GM12878 (cell line): ENCODE data around the gene EPB41L2. TPM values are rescaled to one million over a fixed set of nuclear protein-coding genes. Genes with fewer than 3 reads are reported as not detected.

ENCODE experiments used
- ATAC-seq: fragments of 200-7000 bp; cut with Tn5 transposase; 3 replicates; pipeline ENCODE4 v1.9.1; 2020; ENCODE audit warnings: mild to moderate bottlenecking, moderate library complexity
- BruUV-seq: library from RNA; stranded (reverse); fragments of 400-500 nt; replicated peaks from 2 replicates; lab custom pipeline; 2021; lab: Mats Ljungman, UMichigan
- CTCF ChIA-PET: fragments of 300-600 bp; sonication (Branson Sonifier 250); formaldehyde crosslinking; extraction: SDS; loops from one replicate; lab custom pipeline; 2021; ENCODE audit warnings: inconsistent platforms; lab: Yijun Ruan, JAX
- POLR2A ChIA-PET: fragments of 350-600 bp; formaldehyde crosslinking; extraction: SDS; loops from one replicate; lab custom pipeline; 2021; ENCODE audit warnings: inconsistent platforms; lab: Charles Lee
- RAD21 ChIA-PET: fragments of 300-600 bp; sonication (Branson Sonifier 250); formaldehyde crosslinking; loops from one replicate; lab custom pipeline; 2023; ENCODE audit warnings: antibody characterized with exemption; ENCODE audit not compliant: unreplicated experiment; lab: Charles Lee
- SMC1A ChIA-PET: fragments of 300-600 bp; sonication (Branson Sonifier 250); formaldehyde crosslinking; loops from one replicate; lab custom pipeline; 2023; ENCODE audit not compliant: unreplicated experiment, uncharacterized antibody; lab: Charles Lee
- DNase-seq: peaks from one replicate; pipeline ENCODE4 v3.0.0-alpha.2; 2011; ENCODE audit warnings: low read depth, low spot score
- FAIRE-seq: peaks from 3 replicates; lab custom pipeline; 2011; peaks lifted over from hg19 to GRCh38; lab: Jason Lieb, UNC
- H2AFZ ChIP-seq: 2 replicates; pipeline ENCODE4 v1.6.0; 2011; ENCODE audit warnings: low read depth, low read length, control low read depth; ENCODE audit not compliant: control insufficient read depth
- H3K27ac ChIP-seq: 2 replicates; pipeline ENCODE4 v1.5.1; 2011; ENCODE audit warnings: control low read depth; ENCODE audit not compliant: control insufficient read depth, insufficient read depth
- H3K27me3 ChIP-seq, 2 experiments: replicated peaks in 1 of 2; 2 replicates each; pipeline versions ENCODE4 v1.6.0 to v1.6.1; 2011; ENCODE audit warnings: low read length in 1 of 2; ENCODE audit not compliant: control insufficient read depth in 2 of 2, insufficient read depth in 2 of 2
- H3K36me3 ChIP-seq, 2 experiments: 2 replicates each; pipeline ENCODE4 v1.5.1; 2011; ENCODE audit warnings: low read length in 1 of 2; ENCODE audit not compliant: control insufficient read depth in 2 of 2, insufficient read depth in 2 of 2
- H3K4me1 ChIP-seq: 2 replicates; pipeline ENCODE4 v1.6.1; 2011; ENCODE audit warnings: mild to moderate bottlenecking, low read length, moderate library complexity, mixed read lengths; ENCODE audit not compliant: control insufficient read depth, insufficient read depth
- H3K4me2 ChIP-seq: 2 replicates; pipeline ENCODE4 v1.6.0; 2011; ENCODE audit warnings: control low read depth; ENCODE audit not compliant: control insufficient read depth, insufficient read depth
- H3K4me3 ChIP-seq: fragments of 200-600 bp; sonication (generic); 2 replicates; pipeline ENCODE4 v1.5.1; 2016
- H3K79me2 ChIP-seq: 2 replicates; pipeline ENCODE4 v1.6.0; 2011; ENCODE audit warnings: low read length; ENCODE audit not compliant: control insufficient read depth, insufficient read depth
- H3K9ac ChIP-seq: 2 replicates; pipeline ENCODE4 v1.8.0; 2011; ENCODE audit warnings: low read length, control low read depth, mixed read lengths; ENCODE audit not compliant: control insufficient read depth, insufficient read depth
- H3K9me3 ChIP-seq: replicated peaks from 3 replicates; pipeline ENCODE4 v1.5.1; 2011; ENCODE audit warnings: mild to moderate bottlenecking, low read length; ENCODE audit not compliant: control insufficient read depth, insufficient read depth
- H4K20me1 ChIP-seq: 2 replicates; pipeline ENCODE4 v1.6.0; 2011; ENCODE audit not compliant: control insufficient read depth, insufficient read depth
- CHD2 ChIP-seq: IDR thresholded peaks from 2 replicates; pipeline ENCODE4 v1.6.1; 2011; ENCODE audit warnings: low read depth, low read length, improper control_type of control experiment, borderline replicate concordance
- EED ChIP-seq: sonication (generic); IDR thresholded peaks from 2 replicates; pipeline ENCODE4 v1.6.1; 2016; ENCODE audit warnings: antibody characterized with exemption, low read depth
- FOS ChIP-seq: IDR thresholded peaks from 3 replicates; pipeline ENCODE4 v1.6.1; 2011; ENCODE audit warnings: borderline replicate concordance; ENCODE audit not compliant: insufficient read length; ENCODE audit errors: extremely low read depth
- MEF2B ChIP-seq: fragments of 450-650 bp; IDR thresholded peaks from 2 replicates; pipeline ENCODE4 v1.6.1; 2018; ENCODE audit warnings: mild to moderate bottlenecking, moderate library complexity; ENCODE audit not compliant: partially characterized antibody, poor library complexity, severe bottlenecking
- RFX5 ChIP-seq: IDR thresholded peaks from 2 replicates; pipeline ENCODE4 v1.6.1; 2011; ENCODE audit warnings: low read depth, low read length, improper control_type of control experiment
- SIN3A ChIP-seq: IDR thresholded peaks from 2 replicates; pipeline ENCODE4 v1.6.1; 2012; ENCODE audit warnings: low read depth, low read length, improper control_type of control experiment
- ZZZ3 ChIP-seq: IDR thresholded peaks from 2 replicates; pipeline ENCODE4 v1.6.1; 2011; ENCODE audit warnings: low read depth; ENCODE audit not compliant: control insufficient read depth, insufficient read length
- WGBS: methylation state at CpG from one replicate; pipeline ENCODE4 v1.1.6; 2016; ENCODE audit warnings: low lambda C conversion rate; ENCODE audit not compliant: insufficient replicate concordance, insufficient coverage; ENCODE audit errors: missing lambda C conversion rate; 5-methylcytosine and 5-hydroxymethylcytosine counted together
- in situ Hi-C: fragments of 300-500 bp; cut with MboI; formaldehyde crosslinking; loops from 9 replicates; pipeline ENCODE4 v1.14.3; 2018; ENCODE audit warnings: mixed read lengths
- intact Hi-C: fragments of 100-400 bp; cut with micrococcal nuclease; formaldehyde crosslinking; loops from one replicate; pipeline ENCODE4 v1.14.2; 2022; ENCODE audit not compliant: unreplicated experiment
- polyA plus RNA-seq, 11 experiments: library from polyadenylated mRNA; depleted of rRNA in 4 of 11; unstranded in 6 of 11; stranded (reverse) in 5 of 11; fragments of >200 nt; fragmentation: Nextera tagmentation in 4 of 11; fragmentation: Illumina TruSeq in 1 of 11; extraction: Ambion mirVana in 4 of 11; extraction: Trizol in 1 of 11; gene quantifications; 1 replicate in 1 of 11; 2 replicates in 10 of 11; pipeline versions ENCODE4 v1.2.1 to v1.2.3, GENCODE V29; 2011 to 2016; ENCODE audit warnings: inconsistent platforms in 2 of 11, missing spikeins in 2 of 11, low read depth in 1 of 11
- total RNA-seq, 4 experiments: library from RNA; depleted of rRNA in 3 of 4; stranded (reverse); fragments of >200 nt in 3 of 4; fragmentation: Illumina TruSeq in 1 of 4; extraction: Trizol in 1 of 4; gene quantifications; 2 replicates each; pipeline versions ENCODE4 v1.2.1 to v1.2.3, GENCODE V29; 2013 to 2021
- TF ChIP-seq, protein P1 (sequence below): IDR thresholded peaks from 2 replicates; pipeline ENCODE4 v1.6.1; 2011; ENCODE audit warnings: mild to moderate bottlenecking, low read depth, low read length, moderate library complexity; ENCODE audit not compliant: insufficient replicate concordance
- TF ChIP-seq, protein P2 (sequence below): fragments of 450-650 bp; IDR thresholded peaks from 2 replicates; pipeline ENCODE4 v1.6.1; 2017; ENCODE audit warnings: mild to moderate bottlenecking, moderate library complexity

EPB41L2 gene
- total and polyA plus RNA-seq, 10 of the 15 experiments (the other 5 are each of a cell fraction or from before 2014, with no cell fraction given) = 7.4 to 41.6 (median 19.0) TPM

GRCh38 chr6:130907687-130908086, 155.4 kb downstream of the EPB41L2 start:
- DNase-seq (no peak), FAIRE-seq (no peak), ATAC-seq (no peak)
- Histone ChIP-seq H3K27ac (no peak overlapping the region), H3K4me3 (no peak overlapping the region), H3K79me2 (no peaks in the 10 kb centered on the region), H4K20me1 (no peaks in the 10 kb centered on the region), H3K36me3 (no peaks in the 10 kb centered on the region; a peak in 2 of 4 replicates), H3K27me3 (no peaks in the 10 kb centered on the region), H3K4me2 (no peak overlapping the region), H3K9me3 (no peaks in the 10 kb centered on the region), H3K9ac (no peak overlapping the region), H2AFZ (no peak overlapping the region), H3K4me1 (peaks cover 15% of the 10 kb centered on the region)
- TF ChIP-seq EED = no peak
- TF ChIP-seq ZZZ3 = no peak
- TF ChIP-seq, protein P1, sequence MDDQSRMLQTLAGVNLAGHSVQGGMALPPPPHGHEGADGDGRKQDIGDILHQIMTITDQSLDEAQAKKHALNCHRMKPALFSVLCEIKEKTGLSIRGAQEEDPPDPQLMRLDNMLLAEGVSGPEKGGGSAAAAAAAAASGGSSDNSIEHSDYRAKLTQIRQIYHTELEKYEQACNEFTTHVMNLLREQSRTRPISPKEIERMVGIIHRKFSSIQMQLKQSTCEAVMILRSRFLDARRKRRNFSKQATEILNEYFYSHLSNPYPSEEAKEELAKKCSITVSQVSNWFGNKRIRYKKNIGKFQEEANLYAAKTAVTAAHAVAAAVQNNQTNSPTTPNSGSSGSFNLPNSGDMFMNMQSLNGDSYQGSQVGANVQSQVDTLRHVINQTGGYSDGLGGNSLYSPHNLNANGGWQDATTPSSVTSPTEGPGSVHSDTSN = no peak
- no peak for TF ChIP-seq MEF2B
- no peak for TF ChIP-seq SIN3A
- no peak for TF ChIP-seq RFX5
- TF ChIP-seq, protein P2, sequence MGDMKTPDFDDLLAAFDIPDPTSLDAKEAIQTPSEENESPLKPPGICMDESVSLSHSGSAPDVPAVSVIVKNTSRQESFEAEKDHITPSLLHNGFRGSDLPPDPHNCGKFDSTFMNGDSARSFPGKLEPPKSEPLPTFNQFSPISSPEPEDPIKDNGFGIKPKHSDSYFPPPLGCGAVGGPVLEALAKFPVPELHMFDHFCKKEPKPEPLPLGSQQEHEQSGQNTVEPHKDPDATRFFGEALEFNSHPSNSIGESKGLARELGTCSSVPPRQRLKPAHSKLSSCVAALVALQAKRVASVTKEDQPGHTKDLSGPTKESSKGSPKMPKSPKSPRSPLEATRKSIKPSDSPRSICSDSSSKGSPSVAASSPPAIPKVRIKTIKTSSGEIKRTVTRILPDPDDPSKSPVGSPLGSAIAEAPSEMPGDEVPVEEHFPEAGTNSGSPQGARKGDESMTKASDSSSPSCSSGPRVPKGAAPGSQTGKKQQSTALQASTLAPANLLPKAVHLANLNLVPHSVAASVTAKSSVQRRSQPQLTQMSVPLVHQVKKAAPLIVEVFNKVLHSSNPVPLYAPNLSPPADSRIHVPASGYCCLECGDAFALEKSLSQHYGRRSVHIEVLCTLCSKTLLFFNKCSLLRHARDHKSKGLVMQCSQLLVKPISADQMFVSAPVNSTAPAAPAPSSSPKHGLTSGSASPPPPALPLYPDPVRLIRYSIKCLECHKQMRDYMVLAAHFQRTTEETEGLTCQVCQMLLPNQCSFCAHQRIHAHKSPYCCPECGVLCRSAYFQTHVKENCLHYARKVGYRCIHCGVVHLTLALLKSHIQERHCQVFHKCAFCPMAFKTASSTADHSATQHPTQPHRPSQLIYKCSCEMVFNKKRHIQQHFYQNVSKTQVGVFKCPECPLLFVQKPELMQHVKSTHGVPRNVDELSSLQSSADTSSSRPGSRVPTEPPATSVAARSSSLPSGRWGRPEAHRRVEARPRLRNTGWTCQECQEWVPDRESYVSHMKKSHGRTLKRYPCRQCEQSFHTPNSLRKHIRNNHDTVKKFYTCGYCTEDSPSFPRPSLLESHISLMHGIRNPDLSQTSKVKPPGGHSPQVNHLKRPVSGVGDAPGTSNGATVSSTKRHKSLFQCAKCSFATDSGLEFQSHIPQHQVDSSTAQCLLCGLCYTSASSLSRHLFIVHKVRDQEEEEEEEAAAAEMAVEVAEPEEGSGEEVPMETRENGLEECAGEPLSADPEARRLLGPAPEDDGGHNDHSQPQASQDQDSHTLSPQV = no peak
- no peak for TF ChIP-seq FOS
- TF ChIP-seq CHD2 = no peak
- POLR2A ChIA-PET = no interaction called here
- WGBS = 45% methylated on average over 3 of the region's 3 CpGs
- RAD21 ChIA-PET = no interaction called here
- SMC1A ChIA-PET = interaction anchor here (1.3 to 1.8 kb wide), 2 partner anchors 17 to 26 kb away, joined by 3 to 5 read pairs; no protein-coding TSS in a partner anchor
- in situ Hi-C loops = no loop called here
- BruUV-seq = no TSS peak
- intact Hi-C loops = loop anchor here (5.0 to 10.0 kb wide), 2 partner anchors 155 to 457 kb away; partner anchors contain the start of gene EPB41L2
- CTCF ChIA-PET = interaction anchor here (0.6 to 0.7 kb wide), 2 partner anchors 22 to 1314 kb away, joined by 3 read pairs; no protein-coding TSS in a partner anchor
